PC-9 (cell line): ENCODE data around the gene SELENOW. TPM values are rescaled to one million over a fixed set of nuclear protein-coding genes. Genes with fewer than 3 reads are reported as not detected.
"Not testable (repeated sequence)": the region's sequence is repeated elsewhere in the genome, so short reads cannot be mapped to it uniquely, and the experiment has no call there.

ENCODE experiments used
- BruUV-seq: library from RNA; stranded (reverse); fragments of 400-500 nt; replicated peaks from 2 replicates; lab custom pipeline; 2021; lab: Mats Ljungman, UMichigan
- CTCF ChIA-PET: fragments of 300-600 bp; sonication (Branson Sonifier 250); formaldehyde crosslinking; loops from one replicate; lab custom pipeline; 2022; ENCODE audit warnings: antibody characterized with exemption; lab: Charles Lee
- POLR2A ChIA-PET: fragments of 300-600 bp; sonication (Branson Sonifier 250); formaldehyde crosslinking; loops from one replicate; lab custom pipeline; 2022; ENCODE audit warnings: antibody characterized with exemption; ENCODE audit not compliant: unreplicated experiment; lab: Charles Lee
- DNase-seq, 2 experiments: peaks; one replicate each; pipeline versions ENCODE4 v3.0.0 to v3.0.0-alpha.2; 2015 to 2022; ENCODE audit warnings: mixed read lengths in 1 of 2
- H2AFZ ChIP-seq: fragments of 200-600 bp; sonication (generic); 2 replicates; pipeline ENCODE4 v1.8.1; 2017; ENCODE audit warnings: antibody characterized with exemption
- H3F3A ChIP-seq: fragments of 200-600 bp; sonication (generic); 2 replicates; pipeline ENCODE4 v1.8.1; 2017; ENCODE audit warnings: antibody characterized with exemption, mild to moderate bottlenecking, low read depth; ENCODE audit not compliant: insufficient read depth
- H3K27ac ChIP-seq: fragments of 200-600 bp; sonication (generic); 2 replicates; pipeline ENCODE4 v1.6.1; 2016; ENCODE audit warnings: mixed run types
- H3K27me3 ChIP-seq: fragments of 200-600 bp; sonication (generic); 2 replicates; pipeline ENCODE4 v1.6.1; 2016; ENCODE audit warnings: low read depth, mixed run types; ENCODE audit not compliant: insufficient read depth
- H3K36me3 ChIP-seq: fragments of 200-600 bp; sonication (generic); 2 replicates; pipeline ENCODE4 v1.6.1; 2016; ENCODE audit warnings: low read depth, mixed run types
- H3K4me1 ChIP-seq: fragments of 200-600 bp; sonication (generic); replicated peaks from 2 replicates; pipeline ENCODE4 v1.6.1; 2016; ENCODE audit warnings: mixed run types; ENCODE audit not compliant: insufficient read depth
- H3K4me2 ChIP-seq: fragments of 200-600 bp; sonication (generic); 2 replicates; pipeline ENCODE4 v1.6.1; 2017; ENCODE audit warnings: mixed run types
- H3K4me3 ChIP-seq: fragments of 200-600 bp; sonication (generic); 2 replicates; pipeline ENCODE4 v1.6.1; 2016; ENCODE audit warnings: mixed run types
- H3K79me2 ChIP-seq: fragments of 200-600 bp; sonication (generic); 2 replicates; pipeline ENCODE4 v1.6.1; 2017; ENCODE audit warnings: low read depth, mixed run types
- H3K9me2 ChIP-seq: fragments of 200-600 bp; sonication (generic); 2 replicates; pipeline ENCODE4 v1.8.1; 2017; ENCODE audit warnings: mild to moderate bottlenecking; ENCODE audit not compliant: insufficient read depth
- H3K9me3 ChIP-seq: fragments of 200-600 bp; sonication (generic); 2 replicates; pipeline ENCODE4 v1.8.1; 2016; ENCODE audit warnings: low read depth; ENCODE audit not compliant: insufficient read depth
- H4K20me1 ChIP-seq: fragments of 200-600 bp; sonication (generic); 2 replicates; pipeline ENCODE4 v1.8.1; 2017; ENCODE audit not compliant: insufficient read depth
- CTCF ChIP-seq: fragments of 200-600 bp; sonication (generic); conservative IDR thresholded peaks from 2 replicates; pipeline ENCODE4 v1.6.1; 2017; ENCODE audit warnings: mixed run types, antibody characterized with exemption, mild to moderate bottlenecking, moderate library complexity
- EZH2 ChIP-seq: fragments of 200-600 bp; sonication (generic); IDR thresholded peaks from 2 replicates; pipeline ENCODE4 v1.8.0; 2017; ENCODE audit warnings: antibody characterized with exemption, low read depth
- intact Hi-C: fragments of 100-400 bp; cut with micrococcal nuclease; formaldehyde crosslinking; loops from one replicate; pipeline ENCODE4 v1.10.0; 2022; ENCODE audit not compliant: unreplicated experiment
- total RNA-seq: library from RNA; stranded (reverse); gene quantifications from 2 replicates; pipeline ENCODE4 v1.2.3, GENCODE V29; 2021

SELENOW gene
- total RNA-seq, 1 experiment from 2014 or later: 186 TPM

GRCh38 chr19:47776568-47776967, 1.9 kb upstream of the SELENOW start:
- Histone ChIP-seq H3K36me3 (peaks cover 6% of the 10 kb centered on the region; the same call in 1 of the 2 replicates), H3K27me3 (no peaks in the 10 kb centered on the region), H3K4me1 (peaks cover 24% of the 10 kb centered on the region), H3K9me3 (no peaks in the 10 kb centered on the region), H3K9me2 (no peaks in the 10 kb centered on the region), H3K4me2 (peak overlapping the region; percentile 16), H3K27ac (no peak overlapping the region), H3K79me2 (peaks cover 23% of the 10 kb centered on the region), H2AFZ (no peak overlapping the region), H4K20me1 (0 out of 2 replicates have a peak, but pooled peaks cover 4% of the 10 kb centered on the region), H3K4me3 (no peak overlapping the region), H3F3A (peaks cover 22% of the 10 kb centered on the region; the same call in 1 of the 2 replicates)
- POLR2A ChIA-PET: interaction anchor here (0.6 to 0.7 kb wide), 2 partner anchors 39 to 992 kb away, joined by 3 to 6 read pairs; no protein-coding TSS in a partner anchor
- intact Hi-C loops: no loop called here
- no TSS peak for BruUV-seq
- CTCF ChIA-PET: interaction anchor here (0.7 kb wide), 1 partner anchor 11 kb away, joined by 16 read pairs; no protein-coding TSS in a partner anchor
- peak; percentile 28 to 95 for DNase-seq
- no peak for TF ChIP-seq EZH2
- no peak for TF ChIP-seq CTCF

DNA sequence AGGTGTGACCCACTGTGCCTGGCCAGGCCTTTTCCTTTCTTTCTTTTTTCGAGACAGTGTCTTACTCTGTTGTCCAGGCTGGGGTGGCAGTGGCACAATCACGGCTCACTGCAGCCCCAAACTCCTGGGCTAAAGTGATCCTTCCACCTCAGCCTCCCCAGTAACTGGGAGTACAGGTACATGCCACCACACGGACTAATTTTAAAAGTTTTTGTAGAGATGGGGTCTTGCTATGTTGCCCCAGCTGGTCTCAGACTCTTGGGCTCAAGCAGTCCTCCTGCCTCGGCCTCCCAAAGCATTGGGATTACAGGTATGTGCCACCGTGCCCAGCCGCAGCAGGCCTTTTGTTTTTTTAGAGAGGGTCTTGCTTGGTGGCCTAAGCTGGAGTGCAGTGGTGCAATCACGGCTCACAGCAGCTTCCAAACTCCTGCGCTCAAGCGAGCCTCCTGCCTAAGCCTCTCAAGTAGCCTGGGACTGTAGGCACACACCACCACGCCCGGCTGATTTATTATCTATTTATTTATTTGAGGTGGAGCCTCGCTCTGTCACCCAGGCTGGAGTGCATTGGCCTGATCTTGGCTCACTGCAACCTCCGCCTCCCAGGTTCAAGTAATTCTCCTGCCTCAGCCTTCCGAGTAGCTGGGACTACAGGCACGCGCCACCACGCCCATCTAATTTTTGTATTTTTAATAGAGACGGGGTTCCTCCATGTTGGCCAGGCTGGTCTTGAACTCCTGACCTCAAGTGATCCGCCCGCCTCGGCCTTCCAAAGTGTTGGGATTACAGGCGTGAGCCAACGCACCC, 1.1 kb upstream of the SELENOW start:
- H3K36me3 ChIP-seq, H3K27me3 ChIP-seq, H4K20me1 ChIP-seq, H3K27ac ChIP-seq, H3K9me3 ChIP-seq, CTCF ChIA-PET, DNase-seq, intact Hi-C loops, H3K9me2 ChIP-seq: not testable (repeated sequence)
- POLR2A ChIA-PET: interaction anchor here (0.7 kb wide), 1 partner anchor 14 kb away, joined by 3 read pairs; no protein-coding TSS in a partner anchor
- peak overlapping the region; percentile 95 for H3K4me3 ChIP-seq
- TSS peak; percentile 94 for BruUV-seq
- peak overlapping the region; percentile 98 for H2AFZ ChIP-seq
- peaks cover 24% of the 10 kb centered on the region for H3K4me1 ChIP-seq
- H3K4me2 ChIP-seq: peak overlapping the region; percentile 95
- H3F3A ChIP-seq: peaks cover 25% of the 10 kb centered on the region; the same call in 1 of the 2 replicates
- H3K79me2 ChIP-seq: peaks cover 23% of the 10 kb centered on the region

DNA sequence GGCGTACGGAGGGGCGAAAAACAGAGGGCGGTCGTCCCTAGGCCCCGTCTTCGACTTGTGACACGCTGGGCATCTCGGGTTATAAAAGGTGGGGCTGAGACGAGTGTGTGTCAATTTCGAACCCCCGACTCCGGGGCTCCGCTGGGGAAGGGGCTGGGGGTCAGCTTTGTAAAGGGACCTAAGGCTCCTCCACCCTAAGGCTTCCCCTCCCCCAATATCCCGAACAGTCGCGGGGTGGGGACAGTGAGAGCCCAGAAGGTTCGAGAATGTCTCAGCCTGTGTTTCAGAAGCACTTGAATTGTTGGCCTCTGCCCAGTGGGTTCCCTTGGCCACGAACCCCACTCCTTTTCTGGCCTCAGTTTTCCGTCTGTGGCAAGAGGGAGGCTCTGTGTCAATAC, 450 bp downstream of the SELENOW start:
- Histone ChIP-seq H2AFZ (peak overlapping the region; percentile 98), H3K27ac (0 out of 2 replicates have a peak overlapping the region, but pooled peaks have one; percentile 84), H3K4me1 (peaks cover 24% of the 10 kb centered on the region), H3K36me3 (peaks cover 9% of the 10 kb centered on the region; the same call in 1 of the 2 replicates), H3K9me3 (no peaks in the 10 kb centered on the region), H4K20me1 (0 out of 2 replicates have a peak, but pooled peaks cover 4% of the 10 kb centered on the region), H3K27me3 (no peaks in the 10 kb centered on the region), H3K4me3 (peak overlapping the region; percentile 95), H3F3A (peaks cover 30% of the 10 kb centered on the region; the same call in 1 of the 2 replicates), H3K9me2 (no peaks in the 10 kb centered on the region), H3K4me2 (peak overlapping the region; percentile 95), H3K79me2 (peaks cover 23% of the 10 kb centered on the region)
- ChIA-PET CTCF (no interaction called here), POLR2A (interaction anchor here (0.6 kb wide), 1 partner anchor 217 kb away, joined by 3 read pairs; no protein-coding TSS in a partner anchor)
- no peak for TF ChIP-seq EZH2
- no peak for TF ChIP-seq CTCF
- BruUV-seq: TSS peak; percentile 68
- intact Hi-C loops: loop anchor here (1.0 kb wide), 1 partner anchor 11 kb away; no protein-coding TSS in a partner anchor
- no peak for DNase-seq
